ENCODE data around the gene GPRC6A.
A peak's percentile ranks its signal among the peaks of the same experiment; 100 is the strongest.

Gene GPRC6A

DNA sequence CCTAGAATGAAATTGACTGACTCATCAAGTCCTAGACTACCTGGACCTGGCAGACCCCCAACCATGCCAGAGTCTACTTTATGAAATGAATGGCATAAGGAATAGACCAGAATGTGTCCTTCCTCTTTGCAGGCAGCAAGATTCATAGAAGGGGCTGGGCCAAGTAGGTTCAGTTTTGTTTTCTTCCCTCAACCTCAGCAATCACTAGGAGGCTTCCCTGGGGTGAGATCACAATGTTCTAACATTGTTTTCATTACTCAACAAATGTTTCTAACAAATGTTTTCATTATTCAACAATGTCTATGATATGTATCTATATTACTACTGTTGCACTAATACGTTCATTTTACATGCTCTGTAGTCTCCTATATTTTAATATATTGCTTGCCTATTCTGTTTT, 55.0 kb downstream of the GPRC6A start:
- no peak for DNase-seq

DNA sequence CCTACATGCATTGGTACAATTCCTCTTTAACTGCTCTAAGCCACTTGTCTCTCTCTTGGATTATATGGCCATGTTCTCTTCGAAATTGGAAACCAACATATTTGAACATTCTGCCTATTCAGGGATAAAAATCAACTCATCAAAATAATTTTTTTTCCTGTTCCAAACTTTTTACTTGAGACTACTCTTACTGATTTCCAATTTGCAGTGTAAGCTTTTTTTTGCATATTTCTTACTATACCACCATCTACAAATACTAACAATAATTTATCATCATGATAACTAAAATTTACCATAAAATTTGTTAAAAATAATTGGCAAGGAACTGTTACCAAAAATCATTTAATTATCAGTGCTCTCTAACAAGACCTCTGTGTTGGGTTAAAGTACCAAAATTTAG, 56.4 kb downstream of the GPRC6A start:
- DNase-seq = no peak

DNA sequence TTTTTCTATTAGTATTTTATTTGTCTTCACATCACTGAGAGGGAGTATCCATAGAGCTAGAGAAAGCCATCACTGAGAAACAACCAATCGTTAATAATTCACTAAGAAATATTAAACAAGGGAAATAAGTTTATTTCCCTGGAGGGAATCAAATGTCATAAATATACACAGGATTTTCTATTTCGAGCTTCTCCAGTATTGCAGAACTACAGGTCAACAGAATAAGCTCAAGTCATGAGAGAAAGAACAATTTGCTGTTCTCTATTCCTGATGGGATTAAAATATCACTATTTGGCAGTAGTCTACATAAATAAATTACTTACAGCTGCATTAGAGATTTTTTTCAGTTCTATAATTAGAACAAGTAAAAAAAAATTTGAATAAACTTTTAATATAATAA, 61.2 kb downstream of the GPRC6A start:
- no peak for DNase-seq

DNA sequence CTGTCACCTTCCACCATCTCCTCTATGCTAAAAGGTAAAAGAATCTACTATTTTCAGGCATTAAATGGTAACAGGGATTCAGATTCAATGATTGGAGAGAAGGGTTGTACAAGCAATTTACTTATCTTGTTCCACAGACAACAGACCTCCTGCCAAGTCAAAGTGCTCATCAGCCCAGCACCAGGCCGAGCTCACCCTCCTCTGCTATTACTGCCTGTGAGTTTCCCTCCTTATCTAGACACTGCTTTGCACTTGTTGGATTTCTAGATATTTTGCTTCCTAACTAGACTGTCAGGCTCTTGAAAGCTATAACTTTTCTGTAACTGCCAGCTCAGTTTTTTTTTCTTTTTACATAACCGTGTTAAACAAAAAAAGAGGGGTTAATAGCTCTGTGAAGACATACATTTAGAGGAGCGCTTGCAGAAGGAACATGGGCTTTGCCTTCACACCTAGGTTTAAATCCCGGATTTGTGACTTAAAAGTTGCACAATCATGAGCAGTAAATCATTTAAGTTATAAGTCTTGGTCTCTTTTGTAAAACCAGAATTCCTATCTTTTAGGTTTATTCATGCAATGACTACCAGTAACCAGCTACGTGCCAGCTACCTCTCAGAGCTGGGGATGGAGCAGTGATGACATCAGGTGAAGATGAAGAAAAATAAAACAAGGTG, 62.2 kb downstream of the GPRC6A start:
- DNase-seq = no peak

DNA sequence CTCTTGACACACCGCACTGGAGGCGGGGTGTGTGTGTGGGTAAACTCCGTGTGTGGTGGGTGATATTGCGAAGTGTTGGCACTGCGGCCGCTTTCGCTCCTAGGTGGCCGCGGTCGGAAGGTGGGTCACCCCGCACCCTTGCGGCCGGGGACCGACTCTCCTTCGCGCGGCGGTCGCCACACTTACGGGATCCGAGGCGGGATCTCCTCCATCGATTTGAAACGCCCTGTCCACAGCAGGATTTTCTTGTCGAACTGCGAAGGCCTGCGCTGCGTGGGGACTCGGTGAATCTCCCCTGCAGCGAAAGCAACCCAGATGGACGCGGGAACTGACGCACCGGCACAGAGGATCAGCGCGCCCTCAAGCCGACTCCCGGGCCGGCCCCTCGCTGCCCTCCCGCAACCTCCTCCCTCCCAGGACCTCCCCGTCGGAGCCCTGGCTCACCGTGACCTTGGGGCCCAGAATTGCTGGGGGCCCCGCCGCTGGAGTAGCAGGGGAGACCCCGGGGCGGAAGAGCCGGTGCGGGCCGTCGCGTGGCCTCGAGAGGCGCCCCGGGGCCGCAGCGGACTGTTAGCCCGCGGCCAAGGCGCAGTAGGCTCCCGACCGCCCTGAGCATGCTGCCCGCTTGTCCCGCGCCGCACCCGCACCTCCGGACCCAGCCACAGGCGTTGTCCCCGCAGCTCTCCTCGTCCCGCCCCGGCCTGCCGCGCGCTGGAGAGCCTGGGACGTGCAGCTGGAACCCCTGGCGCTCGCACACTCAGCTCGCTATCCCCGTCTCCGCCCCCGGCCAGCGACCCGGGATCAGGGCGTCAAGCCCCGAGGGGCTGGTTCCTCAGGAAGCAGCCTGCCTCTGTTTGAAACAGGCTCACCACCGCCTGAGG, 63.7 kb downstream of the GPRC6A start, which contains the start of gene FAM162B:
Gene FAM162B, minus strand, starts transcription at position 759 of the 881 bp plus-strand sequence. Its CDS starts 143 bp downstream, at position 616.
- DNase-seq = peak; percentile 83

DNA sequence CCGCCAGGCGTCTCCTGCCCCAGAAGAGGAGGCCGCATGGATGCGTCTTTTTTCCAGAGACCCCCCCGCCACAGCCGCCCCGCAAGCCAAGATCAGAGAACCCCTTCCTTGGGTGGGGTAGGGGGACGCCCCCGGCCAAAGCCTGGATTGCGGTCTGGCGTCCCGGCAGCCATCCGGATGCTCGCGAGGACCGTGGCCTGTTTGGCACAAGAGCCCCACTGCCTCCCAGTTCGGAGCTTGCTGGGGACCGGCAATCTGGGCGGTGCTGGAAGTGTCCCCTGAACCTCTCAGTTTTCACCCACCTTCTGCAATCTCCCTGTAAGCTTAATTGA, 64.3 kb downstream of the GPRC6A start:
- no peak for DNase-seq

DNA sequence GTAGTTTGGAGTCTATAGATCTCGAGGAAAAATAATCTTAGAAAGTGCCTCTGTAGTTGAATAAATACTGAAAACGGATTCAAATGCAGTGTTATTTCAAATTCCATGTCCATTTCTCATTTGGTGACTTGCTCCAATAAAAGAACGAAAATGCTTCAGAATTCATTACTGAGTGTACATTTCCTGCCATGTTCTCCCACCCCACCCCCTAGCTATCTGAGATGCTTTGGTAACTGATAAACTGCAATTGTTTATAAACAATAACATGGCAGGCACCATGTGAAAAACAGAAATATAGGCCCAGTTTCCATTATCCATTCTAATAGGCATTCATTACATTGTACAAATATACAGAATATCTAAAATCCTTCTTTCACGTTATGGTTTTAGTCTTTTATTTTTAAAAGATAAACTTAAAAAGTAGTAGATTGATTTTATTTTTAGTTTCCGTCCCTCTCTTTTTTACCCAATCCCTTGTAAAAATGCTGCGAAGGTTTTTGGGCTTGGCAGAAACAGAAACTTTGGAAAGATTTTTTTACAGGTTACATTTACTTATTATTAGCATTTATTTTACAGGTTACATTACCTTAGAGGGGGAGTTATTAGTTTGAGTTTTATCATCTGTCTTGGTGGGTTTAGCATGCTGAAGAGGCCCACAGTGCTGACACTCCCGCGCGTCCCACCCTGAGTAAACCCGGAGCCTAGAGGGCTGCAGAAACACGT, 64.8 kb downstream of the GPRC6A start:
- DNase-seq = no peak

DNA sequence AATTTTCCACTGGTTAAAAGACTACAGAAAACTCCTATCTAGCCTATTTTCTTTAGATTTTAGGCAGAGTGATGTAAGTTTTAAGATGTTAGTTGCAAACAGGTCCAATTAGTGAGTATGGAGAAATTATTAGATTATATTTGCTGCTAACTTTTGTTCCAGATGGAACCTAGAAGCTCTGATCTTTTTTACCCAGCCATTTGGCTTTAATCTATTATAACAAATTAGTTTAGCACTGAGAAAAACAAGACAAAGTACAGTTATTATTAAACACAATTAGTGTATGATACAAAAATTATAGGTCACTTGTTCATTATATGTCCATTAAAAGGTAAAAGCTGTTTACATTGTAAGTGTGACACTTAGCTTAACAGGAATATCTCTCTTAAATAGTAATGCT, 65.8 kb downstream of the GPRC6A start:
- no peak for DNase-seq

DNA sequence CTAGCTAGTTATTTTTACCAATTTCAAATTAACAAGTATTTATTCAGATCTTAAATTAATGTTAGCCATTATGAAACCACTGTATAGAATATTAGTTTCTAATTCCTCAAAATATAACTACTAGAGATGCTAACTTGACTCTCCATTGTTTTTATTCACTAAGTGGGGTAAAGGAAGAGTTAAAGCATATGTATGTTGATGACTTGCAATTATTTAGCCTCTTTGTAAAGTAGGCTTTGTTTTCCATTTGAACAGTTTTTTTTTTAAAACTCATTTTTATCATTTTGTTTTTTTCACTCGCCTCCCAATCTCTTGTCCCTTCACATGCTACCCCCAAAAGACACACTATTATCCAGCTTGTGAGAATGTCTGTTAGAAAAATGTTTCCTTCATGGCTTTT, 66.6 kb downstream of the GPRC6A start:
- no peak for DNase-seq

DNA sequence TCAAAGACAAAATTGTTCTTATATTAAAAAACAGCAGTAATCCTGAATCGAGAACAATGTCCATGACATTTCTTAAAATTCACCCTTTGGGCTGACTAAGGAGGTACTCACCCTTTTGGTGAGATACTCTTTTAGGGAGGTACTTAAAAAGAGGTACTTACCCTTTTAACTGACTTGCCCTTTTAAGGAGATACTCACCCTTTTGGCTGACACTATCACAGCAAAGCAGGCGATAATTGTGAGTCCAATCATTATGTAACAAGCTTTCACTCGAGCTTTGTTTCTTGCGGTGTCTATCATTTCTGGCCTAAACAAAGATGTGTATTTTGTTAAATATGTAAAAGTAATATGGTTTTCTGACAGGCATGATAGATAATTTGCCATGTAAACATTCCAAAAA, 67.1 kb downstream of the GPRC6A start:
- no peak for DNase-seq

DNA sequence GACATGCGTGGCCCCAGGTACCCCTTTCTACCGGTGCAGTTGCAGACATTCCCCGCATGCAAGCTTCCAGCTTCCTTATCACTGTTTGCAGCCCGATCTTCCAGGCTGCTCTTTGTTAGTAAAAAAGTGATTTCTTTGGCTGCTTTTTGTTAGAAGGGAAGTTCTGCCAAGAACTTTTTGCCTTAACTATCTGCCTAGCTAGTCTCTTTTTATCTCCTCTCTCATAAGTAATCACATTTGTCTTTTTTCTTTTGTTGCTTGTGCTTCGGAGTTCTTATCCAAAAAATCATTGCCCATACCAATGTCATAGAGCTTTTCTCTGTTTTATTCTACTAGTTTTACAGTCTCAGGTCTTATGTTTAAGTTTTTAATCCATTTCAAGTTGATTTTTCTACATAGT, 83.7 kb downstream of the GPRC6A start:
- no peak for DNase-seq

All from retina (tissue), 1 donor.